A673 (cell line): ENCODE results near the gene CLCN2.

Experiments
- EZH2 ChIP-seq: fragments of 200-600 bp; sonication (generic); IDR thresholded peaks from 2 replicates; pipeline ENCODE4 v1.6.1; 2017; ENCODE audit warnings: borderline replicate concordance, low read depth, mild to moderate bottlenecking, mixed read lengths, antibody characterized with exemption, low read length; ENCODE audit not compliant: poor library complexity, severe bottlenecking
- TF ChIP-seq, protein P1 (sequence below): fragments of 300-800, 200-600 bp; sonication (generic); conservative IDR thresholded peaks from 2 replicates; pipeline ENCODE4 v1.5.1; 2017; ENCODE audit warnings: low read depth, mild to moderate bottlenecking, antibody characterized with exemption, low read length, moderate library complexity, mixed read lengths

GRCh38 chr3:184389384-184389783 is 28.0 kb upstream of the CLCN2 start:
- TF ChIP-seq, protein P1, sequence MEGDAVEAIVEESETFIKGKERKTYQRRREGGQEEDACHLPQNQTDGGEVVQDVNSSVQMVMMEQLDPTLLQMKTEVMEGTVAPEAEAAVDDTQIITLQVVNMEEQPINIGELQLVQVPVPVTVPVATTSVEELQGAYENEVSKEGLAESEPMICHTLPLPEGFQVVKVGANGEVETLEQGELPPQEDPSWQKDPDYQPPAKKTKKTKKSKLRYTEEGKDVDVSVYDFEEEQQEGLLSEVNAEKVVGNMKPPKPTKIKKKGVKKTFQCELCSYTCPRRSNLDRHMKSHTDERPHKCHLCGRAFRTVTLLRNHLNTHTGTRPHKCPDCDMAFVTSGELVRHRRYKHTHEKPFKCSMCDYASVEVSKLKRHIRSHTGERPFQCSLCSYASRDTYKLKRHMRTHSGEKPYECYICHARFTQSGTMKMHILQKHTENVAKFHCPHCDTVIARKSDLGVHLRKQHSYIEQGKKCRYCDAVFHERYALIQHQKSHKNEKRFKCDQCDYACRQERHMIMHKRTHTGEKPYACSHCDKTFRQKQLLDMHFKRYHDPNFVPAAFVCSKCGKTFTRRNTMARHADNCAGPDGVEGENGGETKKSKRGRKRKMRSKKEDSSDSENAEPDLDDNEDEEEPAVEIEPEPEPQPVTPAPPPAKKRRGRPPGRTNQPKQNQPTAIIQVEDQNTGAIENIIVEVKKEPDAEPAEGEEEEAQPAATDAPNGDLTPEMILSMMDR: no peak
- TF ChIP-seq EZH2: no peak
